HUDEP-2 (cell line): ENCODE measurements around the gene MYO18B.

ENCODE experiments used
- DNase-seq, 76 experiments: peaks; one replicate each; lab custom pipeline; 2025; ENCODE audit not compliant: unreplicated experiment in 76 of 76; lab: John Stamatoyannopoulos, UW

Gene MYO18B

DNA sequence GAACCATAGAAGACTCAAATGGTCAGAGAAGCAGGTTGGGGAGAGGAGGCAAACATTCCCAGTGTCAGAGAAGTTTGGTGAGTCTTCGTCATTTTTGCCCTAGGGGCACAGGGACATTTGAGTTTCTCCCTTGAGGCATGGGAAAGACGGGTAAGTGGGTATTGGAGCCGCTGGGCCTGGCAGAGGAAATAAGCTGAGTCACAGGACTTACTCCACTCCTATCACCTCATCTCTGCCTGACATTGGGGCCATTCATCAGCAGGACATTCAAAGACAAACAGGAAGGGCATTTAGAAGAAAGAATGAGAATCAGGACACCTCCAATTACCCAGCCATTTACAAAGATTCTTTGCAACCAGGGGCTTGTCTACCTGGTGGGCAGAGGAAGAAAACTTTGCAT is 326.6 kb downstream of the MYO18B start:
- no peak for DNase-seq

DNA sequence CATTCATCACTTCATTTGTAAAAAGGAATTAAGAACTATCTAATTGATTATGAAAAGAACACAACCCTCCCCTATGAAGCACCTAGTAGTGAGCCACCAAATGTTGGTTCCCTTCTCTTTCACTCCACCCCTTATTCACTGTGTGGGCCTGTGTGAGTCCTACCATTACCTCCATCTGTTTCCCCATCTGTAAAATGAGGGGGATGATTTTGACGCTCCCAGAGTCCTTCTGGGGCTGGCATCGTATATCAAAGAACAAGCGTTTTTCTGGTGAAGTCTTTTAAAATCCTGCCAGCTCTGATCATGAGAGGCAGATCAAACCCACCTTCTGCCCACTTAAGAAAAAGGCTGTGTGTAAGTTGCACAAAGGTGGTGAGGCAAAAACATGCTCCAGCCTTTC is 330.6 kb downstream of the MYO18B start:
- no peak for DNase-seq

DNA sequence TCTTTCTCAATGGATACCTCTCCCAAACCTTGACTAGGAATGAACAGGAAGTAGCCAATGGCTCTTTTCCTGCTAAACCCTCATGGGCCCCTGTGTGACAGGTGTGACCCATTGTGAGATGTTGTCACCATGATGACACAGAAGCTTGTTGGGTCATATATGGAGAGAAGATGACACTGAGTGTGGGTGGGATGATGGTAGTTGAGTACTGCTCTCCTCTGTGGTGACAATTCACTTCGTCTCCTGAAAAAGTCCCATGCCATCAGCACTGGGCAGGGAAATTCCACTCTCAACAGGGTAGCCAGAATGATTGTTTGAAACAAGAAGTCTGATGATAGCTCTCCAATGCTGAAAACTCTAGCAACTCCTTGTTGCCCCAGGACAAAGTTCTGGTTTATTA is 333.3 kb downstream of the MYO18B start:
- no peak for DNase-seq

DNA sequence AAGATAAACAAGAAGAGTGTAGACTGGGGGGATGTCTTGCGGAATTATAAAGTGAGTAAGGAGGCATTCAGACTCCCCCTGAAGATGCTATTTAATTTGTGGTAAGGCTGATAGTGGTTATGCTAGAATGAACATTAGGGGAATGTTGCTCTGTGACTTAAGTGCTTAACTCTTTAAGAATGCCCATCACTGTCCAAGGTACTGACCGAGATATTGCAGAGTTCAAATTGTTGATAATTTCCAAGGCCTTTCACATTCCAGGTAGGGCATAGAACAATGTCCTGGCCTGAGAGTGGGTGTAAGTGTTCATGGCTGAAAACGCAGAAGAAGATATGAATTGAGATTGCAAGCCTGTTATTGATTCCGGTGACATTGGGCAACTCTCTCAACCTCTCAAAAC is 337.0 kb downstream of the MYO18B start:
- no peak for DNase-seq
